ENCODE measurements around the gene FLNB.

FLNB gene

GRCh38 chr3:58010562-58010961, 2.3 kb downstream of the FLNB start:
- no peak for FAIRE-seq

- FAIRE-seq: no peak
These were observed 3.4 kb downstream of the FLNB start for GRCh38 chr3:58011580-58011979.

GRCh38 chr3:58012302-58012701, 4.1 kb downstream of the FLNB start:
- FAIRE-seq: no peak

GRCh38 chr3:58013099-58013498, 4.9 kb downstream of the FLNB start:
- no peak for FAIRE-seq

DNA sequence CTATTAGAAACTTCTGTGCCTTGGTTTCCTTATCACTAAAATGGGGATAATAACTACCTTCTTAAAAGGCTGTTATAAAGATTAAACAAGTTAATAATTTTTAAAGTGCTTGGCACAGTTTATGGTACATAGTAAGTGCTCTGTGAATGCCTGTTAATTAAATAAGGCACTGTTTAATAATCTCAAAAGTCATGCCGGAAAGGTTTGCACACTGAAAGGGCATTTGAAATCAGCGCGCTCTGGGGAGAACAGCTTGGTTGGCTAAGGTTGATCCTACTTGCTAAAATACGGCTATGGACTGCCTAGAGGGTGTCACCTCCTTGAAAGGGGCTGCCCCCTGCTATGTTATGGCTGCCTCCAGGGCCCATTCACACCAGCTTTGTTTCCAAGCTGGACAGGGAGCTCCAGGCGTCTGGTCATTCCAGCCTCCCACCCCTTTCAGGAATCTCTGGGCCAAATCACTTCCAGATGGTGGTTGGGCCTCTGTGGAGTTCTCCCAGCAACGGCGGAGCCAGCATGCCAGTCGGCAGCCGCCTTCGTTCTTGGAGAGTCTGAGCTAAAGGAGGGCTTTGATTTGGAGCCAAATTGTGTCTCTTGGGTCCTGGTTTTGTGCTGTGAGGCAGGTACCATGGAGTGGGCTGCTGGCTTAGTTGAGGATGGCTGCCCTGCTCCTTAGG, 5.9 kb downstream of the FLNB start:
- FAIRE-seq: no peak

DNA sequence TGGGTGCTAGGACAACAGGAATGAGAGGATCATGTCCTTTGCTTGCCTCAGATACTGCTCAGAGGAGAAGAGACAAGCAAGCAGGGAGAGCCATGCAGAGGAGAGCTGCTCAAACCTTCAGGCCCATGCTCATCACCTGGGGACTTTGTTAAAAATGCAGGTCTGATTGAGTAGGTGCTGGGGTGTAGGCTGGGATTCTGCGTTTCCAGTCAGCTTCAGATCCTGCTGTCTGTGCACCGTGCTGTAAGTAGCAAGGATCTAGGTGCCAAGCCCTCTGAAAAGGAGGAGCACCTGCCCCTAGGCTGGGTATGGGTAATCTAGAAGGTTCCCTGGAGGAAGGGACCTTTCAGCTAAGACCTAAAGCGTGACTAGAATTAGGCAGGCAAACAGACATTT, 7.3 kb downstream of the FLNB start:
- no peak for FAIRE-seq

DNA sequence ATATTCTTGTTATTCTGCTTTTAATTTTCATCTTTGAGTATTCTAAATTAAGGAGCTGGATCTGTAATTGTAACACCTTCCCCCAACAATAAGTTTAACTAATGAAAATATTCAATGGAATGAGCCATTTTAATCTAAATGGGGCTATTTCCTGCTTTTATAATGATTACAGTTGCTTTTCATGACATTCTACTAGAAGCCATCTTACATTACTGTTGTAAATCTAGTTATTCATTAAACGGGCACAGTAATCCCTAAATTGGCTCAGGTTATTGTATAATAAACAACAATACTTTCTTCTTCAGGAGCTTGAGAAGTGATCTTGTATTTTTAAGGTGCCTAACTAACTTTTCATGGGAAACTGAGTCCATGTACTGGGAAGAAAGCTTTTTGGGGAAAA, 8.5 kb downstream of the FLNB start:
- FAIRE-seq: no peak

DNA sequence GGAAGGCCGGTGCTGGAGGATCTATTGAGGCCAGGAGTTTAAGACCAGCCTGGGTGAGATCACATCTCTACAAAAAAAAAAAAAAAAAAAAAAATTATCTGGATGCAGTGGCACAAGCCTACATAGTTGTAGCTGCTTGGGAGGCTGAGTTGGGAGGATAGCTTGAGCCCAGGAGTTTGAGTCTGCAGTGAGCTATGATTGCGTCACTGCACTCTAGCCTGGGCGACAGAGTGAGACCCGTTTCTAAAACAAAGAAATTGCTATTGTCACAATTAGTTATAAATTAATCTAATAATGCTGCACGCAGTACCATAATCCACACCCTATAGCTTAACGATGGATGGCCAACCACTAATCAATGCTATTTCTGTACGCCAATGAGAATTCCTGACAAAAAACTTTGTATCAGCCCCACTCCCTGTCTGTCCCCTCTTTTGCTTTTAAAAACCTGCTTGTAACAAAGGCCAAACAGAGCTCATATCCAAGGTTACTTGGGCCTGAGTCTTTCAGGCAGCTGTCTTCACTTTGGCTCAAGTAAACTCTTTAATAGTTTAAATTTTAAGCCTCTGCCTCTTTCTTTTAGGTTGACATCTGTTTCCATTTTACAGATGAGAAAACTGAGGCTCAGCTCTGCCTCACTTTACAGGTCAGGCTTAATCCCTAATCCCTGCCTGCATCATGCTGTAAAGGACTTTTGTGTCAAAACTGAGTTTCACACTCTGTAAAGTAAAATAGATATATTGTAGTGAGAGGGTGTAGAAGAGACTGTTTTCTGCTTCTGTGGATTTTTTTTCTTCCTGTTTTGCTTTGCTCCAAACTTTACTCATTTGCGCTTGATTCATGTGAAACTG, 10.9 kb downstream of the FLNB start:
- no peak for FAIRE-seq

DNA sequence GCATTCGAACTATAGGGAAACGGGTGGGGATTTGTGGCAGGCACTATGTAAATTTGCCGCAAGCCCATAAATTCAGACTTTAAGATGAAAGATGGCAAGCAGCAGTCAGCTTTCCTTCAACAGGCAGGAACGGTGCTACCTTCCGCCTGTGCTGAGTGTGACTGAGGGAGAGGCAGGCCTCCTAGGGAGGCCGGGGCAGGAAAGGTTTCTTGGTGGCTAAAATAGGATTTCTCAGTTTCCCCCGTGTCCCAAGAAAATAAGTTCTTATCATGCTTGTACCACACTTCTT, 12.5 kb downstream of the FLNB start:
- no peak for FAIRE-seq

DNA sequence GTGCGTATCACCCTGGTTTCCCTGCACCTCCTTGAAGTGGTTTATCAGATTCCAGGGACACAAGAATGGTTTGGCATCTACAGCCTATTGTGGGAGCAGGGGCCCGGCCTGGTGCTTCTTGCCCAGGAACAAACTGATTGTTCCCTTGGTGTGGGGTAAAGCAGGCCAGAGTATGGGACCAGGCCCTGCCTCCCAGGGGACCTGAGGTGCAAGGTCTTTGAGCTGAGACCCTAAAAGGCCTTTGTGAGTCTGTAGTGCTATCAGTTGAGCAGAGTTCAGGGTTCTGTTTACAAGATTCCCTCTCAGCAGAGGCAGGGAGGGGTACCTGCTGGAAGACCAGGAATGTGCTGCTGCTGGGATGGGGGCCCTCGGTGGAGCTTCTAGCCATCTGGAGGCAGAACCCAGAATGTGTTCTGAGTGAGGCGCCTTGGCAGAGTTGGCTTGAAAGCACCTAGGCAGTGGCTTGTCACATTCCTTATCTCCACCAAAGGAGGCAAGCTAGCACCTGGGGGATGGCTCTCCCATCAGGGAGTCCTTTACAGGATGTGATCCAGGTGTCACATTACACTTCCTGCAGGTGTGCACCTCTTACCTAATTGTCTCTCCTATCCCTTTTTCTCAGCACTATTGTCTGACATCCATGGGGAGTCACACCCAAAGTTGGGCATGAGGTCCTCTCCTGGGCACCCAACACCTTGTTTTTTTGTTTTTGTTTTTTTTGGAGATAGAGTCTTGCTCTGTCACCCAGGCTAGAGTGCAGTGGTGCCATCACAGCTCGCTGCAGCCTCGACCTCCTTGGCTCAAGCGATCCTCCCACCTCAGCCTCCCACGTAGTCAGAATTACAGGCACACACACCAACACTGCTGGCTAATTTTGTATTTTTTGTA, 13.1 kb downstream of the FLNB start:
- no peak for FAIRE-seq

DNA sequence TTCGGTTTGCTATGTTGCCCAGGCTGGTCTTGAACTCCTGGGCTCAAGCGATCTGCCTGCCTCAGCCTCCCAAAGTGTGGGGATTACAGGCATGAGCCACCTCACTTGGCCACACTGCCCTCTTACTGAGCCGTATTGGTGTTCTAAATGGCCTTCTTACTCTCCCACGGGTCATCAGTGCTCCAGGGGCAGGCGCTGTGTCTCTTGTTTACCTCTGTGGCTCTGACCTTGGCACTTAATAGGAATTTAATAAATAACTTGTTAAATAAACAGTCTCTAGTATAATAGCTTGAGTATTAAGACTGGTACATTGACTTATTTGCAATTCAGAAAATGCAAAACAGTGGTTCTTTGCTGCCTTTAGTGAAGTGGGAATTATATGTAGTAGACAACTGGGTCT, 13.7 kb downstream of the FLNB start:
- FAIRE-seq: no peak

DNA sequence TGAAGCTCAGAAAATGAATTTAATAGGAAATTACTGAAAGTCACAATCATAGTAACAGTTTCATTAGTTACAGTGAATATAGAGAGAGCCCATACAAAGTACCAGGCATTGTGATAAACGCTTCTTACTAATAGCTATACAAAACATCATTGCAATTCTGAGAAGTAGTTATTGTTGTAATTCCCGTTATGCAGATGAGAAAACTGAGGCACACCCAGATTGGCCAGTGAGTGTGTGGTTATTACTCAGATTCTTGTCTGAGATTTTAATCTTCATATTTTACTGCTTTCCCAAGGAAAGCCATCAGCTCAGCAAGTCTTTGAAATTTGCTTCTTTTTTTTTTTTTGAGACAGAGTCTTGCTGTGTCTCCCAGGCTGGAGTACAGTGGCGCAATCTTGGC, 14.3 kb downstream of the FLNB start:
- no peak for FAIRE-seq

- no peak for FAIRE-seq
These were observed 15.3 kb downstream of the FLNB start for GRCh38 chr3:58023531-58023930.

- no peak for FAIRE-seq
These were observed 17.2 kb downstream of the FLNB start for GRCh38 chr3:58025406-58025805.

DNA sequence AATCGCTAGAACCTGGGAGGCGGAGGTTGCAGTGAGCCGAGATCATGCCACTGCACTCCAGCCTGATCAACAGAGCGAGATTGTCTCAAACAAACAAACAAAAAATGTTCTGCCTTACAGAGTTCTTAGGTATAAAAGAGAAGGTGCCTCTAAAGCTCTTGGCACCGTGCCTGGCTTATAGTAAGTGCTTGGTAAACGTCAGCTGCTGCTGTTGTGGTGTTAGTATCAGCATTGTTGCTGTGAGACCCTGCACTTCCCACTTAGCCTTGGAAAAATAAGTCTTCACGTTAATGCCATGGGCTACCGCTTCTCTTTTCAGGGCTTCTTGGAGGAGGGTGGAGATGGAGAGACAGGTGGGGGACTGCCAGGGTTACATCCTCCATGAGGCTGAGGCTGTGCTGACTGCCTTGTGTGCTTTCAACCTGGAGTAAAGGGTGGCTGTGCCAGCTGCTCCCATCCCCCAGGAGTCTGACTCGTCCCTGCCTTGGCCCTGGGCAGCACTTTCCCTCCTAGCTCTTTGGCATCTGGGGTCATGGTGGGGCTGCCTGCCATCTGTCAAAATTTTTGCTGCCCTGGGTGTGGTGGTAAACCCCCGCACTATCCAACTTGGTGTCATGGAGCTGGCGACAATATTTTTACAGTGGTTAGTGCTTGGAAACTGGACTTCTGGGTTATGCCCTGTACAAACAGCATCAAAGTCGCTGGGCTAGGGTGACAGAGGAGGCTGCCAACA, 17.8 kb downstream of the FLNB start:
- FAIRE-seq: no peak

GRCh38 chr3:58026598-58026997, 18.4 kb downstream of the FLNB start:
- FAIRE-seq: no peak

GRCh38 chr3:58027704-58028317, 19.6 kb downstream of the FLNB start:
- no peak for FAIRE-seq

DNA sequence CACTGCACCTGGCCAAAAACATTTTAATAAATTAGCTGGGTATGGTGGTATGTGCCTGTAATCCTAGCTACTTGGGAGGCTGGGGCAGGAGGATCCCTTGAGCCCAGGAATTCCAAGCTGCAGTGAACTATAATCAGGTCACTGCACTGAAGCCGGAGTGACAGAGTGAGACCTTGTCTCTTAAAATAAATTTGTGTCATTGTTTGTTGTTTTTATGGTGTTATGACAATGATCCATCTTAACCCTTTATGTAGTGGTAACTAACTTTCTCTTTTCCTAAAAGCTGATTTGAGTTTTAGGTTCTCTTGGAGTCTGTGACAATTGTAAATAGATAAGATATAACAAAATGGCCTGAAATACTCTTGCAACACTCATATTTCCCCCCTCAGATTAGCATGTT, 20.7 kb downstream of the FLNB start:
- no peak for FAIRE-seq

DNA sequence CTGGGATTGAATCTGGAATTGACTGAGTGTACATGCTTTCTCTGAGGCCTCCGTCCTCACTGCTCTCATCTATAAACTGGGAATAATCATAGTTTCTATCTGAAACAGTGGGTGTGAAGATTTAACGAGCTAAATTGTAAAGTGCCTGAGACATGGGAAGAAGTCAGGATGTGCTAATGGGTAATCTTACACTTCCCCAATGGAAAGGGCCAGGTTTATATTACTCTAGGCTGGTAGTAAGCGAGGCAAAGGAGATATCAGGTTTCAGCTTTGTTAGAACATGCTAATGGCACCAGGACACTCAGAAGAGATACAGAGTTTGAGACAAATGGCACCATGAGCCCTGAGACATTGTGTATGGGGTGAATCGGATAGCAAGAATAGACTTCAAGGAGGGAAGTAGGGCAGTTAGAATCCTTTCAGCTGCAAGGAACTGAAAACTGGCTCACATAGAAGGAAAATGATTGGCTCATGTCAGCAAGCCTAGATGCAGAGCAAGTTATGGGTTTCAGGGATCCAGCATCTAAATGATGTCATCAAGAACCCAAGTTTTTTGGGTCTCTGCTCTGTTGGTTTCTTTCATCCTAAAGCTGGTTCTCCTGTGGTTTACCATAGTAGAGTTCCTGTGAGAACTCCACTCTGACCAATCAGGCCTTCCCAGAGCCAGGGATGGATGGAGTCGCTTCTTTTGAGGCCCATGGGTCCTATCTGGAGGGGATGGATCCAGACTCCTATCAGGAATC, 21.8 kb downstream of the FLNB start:
- FAIRE-seq: no peak

- FAIRE-seq: no peak
These were observed 24.0 kb downstream of the FLNB start for GRCh38 chr3:58032186-58032585.

DNA sequence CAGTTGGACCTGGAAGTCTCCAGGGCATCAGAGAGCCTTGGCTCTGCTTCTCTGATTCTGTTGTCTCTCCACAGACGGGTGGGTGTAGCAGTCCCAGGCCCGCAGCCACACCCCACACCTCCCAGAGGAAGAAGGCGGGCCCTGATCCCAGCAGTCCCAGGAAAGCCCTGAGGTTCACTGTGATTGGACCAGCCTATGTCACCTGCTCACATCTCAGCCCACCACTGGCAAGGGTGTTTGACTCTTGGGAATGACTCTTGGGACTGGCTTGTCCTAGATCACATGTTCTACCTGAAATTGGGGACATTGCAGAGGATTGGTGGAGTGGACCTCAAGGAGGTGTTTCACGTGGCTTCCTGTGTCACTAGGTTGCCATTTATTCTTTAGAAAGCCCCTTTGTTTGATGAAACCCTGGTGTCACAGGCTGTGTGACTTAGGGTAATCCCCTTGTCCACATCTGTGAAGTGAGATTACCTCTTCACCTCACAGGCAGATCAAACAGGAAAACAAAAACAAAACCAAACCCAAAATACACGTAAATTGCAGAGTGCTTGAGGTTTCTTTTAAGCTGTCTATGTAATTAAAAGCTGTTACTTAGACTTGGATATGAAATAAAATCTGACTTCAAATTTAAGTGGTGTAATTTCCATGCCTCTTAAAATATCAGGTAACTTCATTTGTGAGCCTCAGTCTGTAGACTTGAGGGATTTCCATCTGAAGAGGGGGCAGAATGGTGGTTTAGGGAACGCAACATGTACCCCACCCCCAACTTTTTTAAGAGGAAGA, 26.7 kb downstream of the FLNB start:
- no peak for FAIRE-seq

Data from colon (tissue), 2 donors.